ENCODE results near the gene HRC. TPM values are rescaled to one million over a fixed set of nuclear protein-coding genes. Genes with fewer than 3 reads are reported as not detected.

Gene HRC
- polyA plus RNA-seq, 1 experiment, result 0.25 TPM

GRCh38 chr19:49168421-49168820 is 13.2 kb upstream of the HRC start:
- no peaks in the 10 kb centered on the region for H3K27me3 ChIP-seq (ENCODE audit: control insufficient read depth, insufficient read depth, low read length)
- no peak for DNase-seq (ENCODE audit: low read depth)
- no peak for TF ChIP-seq CTCF (IDR thresholded peaks at IDR 0.05; ENCODE audit: insufficient read depth, low read depth, low read length)
- H3K4me3 ChIP-seq (ENCODE audit: low read depth, low read length), result no peak overlapping the region
- ChIA-PET POLR2A (no interaction called here), CTCF (interaction anchor here (1.1 kb wide), 1 partner anchor 29 kb away, joined by 3 read pairs; no protein-coding TSS in a partner anchor)
- H3K36me3 ChIP-seq (ENCODE audit: control insufficient read depth, insufficient read depth, low read length), result peaks cover 20% of the 10 kb centered on the region

GRCh38 chr19:49167857-49168409 is 12.7 kb upstream of the HRC start:
- ChIA-PET CTCF (interaction anchor here (1.1 kb wide), 1 partner anchor 30 kb away, joined by 3 read pairs; no protein-coding TSS in a partner anchor), POLR2A (no interaction called here)

GRCh38 chr19:49165865-49166301 is 10.7 kb upstream of the HRC start:
- TF ChIP-seq CTCF (IDR thresholded peaks at IDR 0.05; ENCODE audit: insufficient read depth, low read depth, low read length), result no peak
- ChIA-PET POLR2A (no interaction called here), CTCF (interaction anchor here (1.2 kb wide), 1 partner anchor 32 kb away, joined by 6 read pairs; no protein-coding TSS in a partner anchor)
- no peak for DNase-seq (ENCODE audit: low read depth)
- Histone ChIP-seq H3K4me3 (ENCODE audit: low read depth, low read length) (no peak overlapping the region), H3K27me3 (ENCODE audit: control insufficient read depth, insufficient read depth, low read length) (no peaks in the 10 kb centered on the region), H3K36me3 (ENCODE audit: control insufficient read depth, insufficient read depth, low read length) (peaks cover 8% of the 10 kb centered on the region; the same call in 1 of the 2 replicates)

More at GRCh38 chr19:49167857-49168409, 12.7 kb upstream of the HRC start:
- TF ChIP-seq CTCF (IDR thresholded peaks at IDR 0.05; ENCODE audit: insufficient read depth, low read depth, low read length), result no peak
- H3K27me3 ChIP-seq (ENCODE audit: control insufficient read depth, insufficient read depth, low read length), result no peaks in the 10 kb centered on the region
- no peak for DNase-seq (ENCODE audit: low read depth)
- peaks cover 18% of the 10 kb centered on the region for H3K36me3 ChIP-seq (ENCODE audit: control insufficient read depth, insufficient read depth, low read length)
- H3K4me3 ChIP-seq (ENCODE audit: low read depth, low read length), result no peak overlapping the region

GRCh38 chr19:49165111-49165750 is 10.0 kb upstream of the HRC start:
- no peak for TF ChIP-seq CTCF (IDR thresholded peaks at IDR 0.05; ENCODE audit: insufficient read depth, low read depth, low read length)
- H3K4me3 ChIP-seq (ENCODE audit: low read depth, low read length), result no peak overlapping the region
- no peaks in the 10 kb centered on the region for H3K27me3 ChIP-seq (ENCODE audit: control insufficient read depth, insufficient read depth, low read length)
- H3K36me3 ChIP-seq (ENCODE audit: control insufficient read depth, insufficient read depth, low read length), result peaks cover 5% of the 10 kb centered on the region; the same call in 1 of the 2 replicates
- DNase-seq (ENCODE audit: low read depth), result no peak
- ChIA-PET POLR2A (no interaction called here), CTCF (interaction anchor here (0.6 to 1.2 kb wide), 3 partner anchors 33 to 548 kb away, joined by 4 to 6 read pairs (median 4); no protein-coding TSS in a partner anchor)

GRCh38 chr19:49161987-49162386 is 6.8 kb upstream of the HRC start:
- ChIA-PET POLR2A (interaction anchor here (0.6 kb wide), 1 partner anchor 332 kb away, joined by 6 read pairs; no protein-coding TSS in a partner anchor), CTCF (interaction anchor here (1.2 kb wide), 1 partner anchor 37 kb away, joined by 3 read pairs; no protein-coding TSS in a partner anchor)
- Histone ChIP-seq H3K36me3 (ENCODE audit: control insufficient read depth, insufficient read depth, low read length) (peaks cover 2% of the 10 kb centered on the region; the same call in 1 of the 2 replicates), H3K4me3 (ENCODE audit: low read depth, low read length) (no peak overlapping the region), H3K27me3 (ENCODE audit: control insufficient read depth, insufficient read depth, low read length) (no peaks in the 10 kb centered on the region)
- no peak for DNase-seq (ENCODE audit: low read depth)
- no peak for TF ChIP-seq CTCF (IDR thresholded peaks at IDR 0.05; ENCODE audit: insufficient read depth, low read depth, low read length)

All from BJ (cell line).